Muscle layer of duodenum (tissue), 2 donors: ENCODE data around the gene CRIP3.

Experiments used
- H3K27ac ChIP-seq: one replicate; pipeline ENCODE4 v1.7.0; 2013; ENCODE audit warnings: mild to moderate bottlenecking, low read length
- H3K27me3 ChIP-seq: one replicate; pipeline ENCODE4 v1.7.0; 2013; ENCODE audit warnings: low read depth, mild to moderate bottlenecking, control low read depth, low read length
- H3K36me3 ChIP-seq, 2 donors: one replicate each; pipeline ENCODE4 v1.7.0; 2013; ENCODE audit warnings: low read length in 2 of 2, control low read depth in 1 of 2, mild to moderate bottlenecking in 1 of 2; ENCODE audit not compliant: insufficient read depth in 2 of 2, control insufficient read depth in 1 of 2
- H3K4me1 ChIP-seq, 2 donors: one replicate each; pipeline ENCODE4 v1.7.0; 2013; ENCODE audit warnings: low read length in 2 of 2, mild to moderate bottlenecking in 2 of 2, control low read depth in 1 of 2, moderate library complexity in 1 of 2; ENCODE audit not compliant: insufficient read depth in 2 of 2, control insufficient read depth in 1 of 2
- H3K4me3 ChIP-seq, 2 donors: one replicate each; pipeline ENCODE4 v1.7.0; 2013; ENCODE audit warnings: low read length in 2 of 2, low read depth in 1 of 2, mild to moderate bottlenecking in 1 of 2
- H3K9me3 ChIP-seq, 2 donors: one replicate each; pipeline ENCODE4 v1.7.0; 2013; ENCODE audit warnings: low read length in 2 of 2, control low read depth in 1 of 2, mild to moderate bottlenecking in 1 of 2; ENCODE audit not compliant: control insufficient read depth in 1 of 2
- donor health status: healthy.

CRIP3 gene

DNA sequence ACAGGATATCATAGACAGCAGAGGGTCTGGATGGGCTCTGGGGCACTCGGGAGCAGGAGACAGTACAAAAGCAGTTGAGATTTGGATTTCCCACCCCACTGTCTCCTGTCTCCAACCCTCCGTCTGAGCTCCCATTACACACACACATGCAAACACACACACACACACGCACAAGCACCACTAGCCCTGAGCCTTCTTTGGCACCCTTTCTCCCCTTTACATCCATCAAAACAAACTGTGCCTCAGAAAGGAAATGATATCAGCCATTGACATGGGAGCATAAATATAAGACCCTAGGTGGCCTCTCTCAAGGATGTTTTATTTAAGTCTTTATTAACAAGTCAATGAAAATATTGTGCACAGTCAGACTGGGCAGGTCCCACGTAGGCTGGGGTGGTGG is 47.8 kb downstream of the CRIP3 start:
- H3K4me3 ChIP-seq, result no peak overlapping the region
- H3K27me3 ChIP-seq, result no peaks in the 10 kb centered on the region
- no peak overlapping the region for H3K27ac ChIP-seq
- no peaks in the 10 kb centered on the region for H3K36me3 ChIP-seq
- H3K9me3 ChIP-seq, result no peaks in the 10 kb centered on the region
- H3K4me1 ChIP-seq, result no peaks in the 10 kb centered on the region

DNA sequence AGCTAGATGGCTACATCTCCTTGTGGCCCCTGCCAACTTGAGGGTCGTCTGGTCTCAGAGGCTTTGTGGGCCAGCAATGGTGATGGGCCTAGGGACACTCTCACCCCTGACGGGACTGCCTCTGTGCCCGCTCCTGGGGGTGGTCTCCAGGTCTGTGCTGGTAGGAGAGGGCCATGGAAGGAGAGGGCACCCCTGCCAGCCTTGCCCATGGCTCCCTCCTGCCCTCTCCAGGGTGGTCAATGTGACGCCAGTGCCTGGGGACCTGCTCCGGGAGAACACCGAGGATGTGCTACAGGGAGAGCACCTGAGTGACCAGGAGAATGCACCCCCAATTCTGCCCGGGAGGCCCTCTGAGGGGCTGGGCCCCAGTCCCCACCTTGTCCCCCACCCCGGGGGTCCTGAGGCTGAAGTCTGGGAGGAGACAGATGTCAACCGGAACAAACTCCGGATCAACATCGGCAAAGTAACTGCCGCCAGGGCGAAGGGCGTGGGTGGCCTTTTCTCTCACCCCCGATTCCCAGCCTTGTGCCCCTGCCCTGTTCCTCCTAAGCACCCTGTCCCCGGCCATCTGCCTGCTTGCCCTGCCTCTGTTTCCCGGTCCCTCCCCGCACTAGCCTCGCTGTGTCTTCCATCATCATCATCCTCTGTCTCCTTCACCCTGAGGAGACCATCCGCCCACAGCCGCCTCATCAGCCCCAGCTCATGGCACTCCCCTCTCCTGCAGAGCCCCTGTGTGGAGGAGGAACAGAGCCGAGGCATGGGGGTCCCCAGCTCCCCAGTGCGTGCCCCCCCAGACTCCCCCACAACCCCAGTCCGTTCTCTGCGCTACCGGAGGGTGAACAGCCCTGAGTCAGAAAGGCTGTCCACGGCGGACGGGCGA is 49.6 kb downstream of the CRIP3 start:
- Histone ChIP-seq H3K36me3 (no peaks in the 10 kb centered on the region), H3K4me3 (no peak overlapping the region), H3K9me3 (no peaks in the 10 kb centered on the region)

DNA sequence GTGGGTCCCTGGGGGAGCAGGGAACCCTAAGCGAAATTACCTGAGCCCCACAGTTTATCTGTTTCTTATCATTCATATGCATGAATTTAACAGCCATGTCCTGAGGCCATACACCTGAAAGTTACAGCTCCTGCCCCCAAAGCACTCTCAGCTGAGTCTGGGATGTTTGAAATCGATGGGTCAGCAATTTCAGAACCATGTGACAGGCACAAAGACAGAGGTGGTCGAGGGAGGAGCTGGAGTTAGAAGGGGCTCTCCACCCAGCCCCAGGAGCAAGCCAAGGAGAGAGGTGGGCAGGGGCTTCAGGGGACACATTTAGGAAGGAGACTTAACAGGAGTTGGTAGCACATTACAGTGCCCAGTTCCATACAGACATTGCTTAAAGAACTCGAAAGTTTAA is 50.4 kb downstream of the CRIP3 start:
- Histone ChIP-seq H3K4me3 (no peak overlapping the region), H3K9me3 (no peaks in the 10 kb centered on the region), H3K36me3 (no peaks in the 10 kb centered on the region), H3K4me1 (no peaks in the 10 kb centered on the region), H3K27ac (no peak overlapping the region), H3K27me3 (no peaks in the 10 kb centered on the region)

More for the DNA sequence above, 49.6 kb downstream of the CRIP3 start:
- Histone ChIP-seq H3K27me3 (no peaks in the 10 kb centered on the region), H3K27ac (no peak overlapping the region), H3K4me1 (no peaks in the 10 kb centered on the region)

DNA sequence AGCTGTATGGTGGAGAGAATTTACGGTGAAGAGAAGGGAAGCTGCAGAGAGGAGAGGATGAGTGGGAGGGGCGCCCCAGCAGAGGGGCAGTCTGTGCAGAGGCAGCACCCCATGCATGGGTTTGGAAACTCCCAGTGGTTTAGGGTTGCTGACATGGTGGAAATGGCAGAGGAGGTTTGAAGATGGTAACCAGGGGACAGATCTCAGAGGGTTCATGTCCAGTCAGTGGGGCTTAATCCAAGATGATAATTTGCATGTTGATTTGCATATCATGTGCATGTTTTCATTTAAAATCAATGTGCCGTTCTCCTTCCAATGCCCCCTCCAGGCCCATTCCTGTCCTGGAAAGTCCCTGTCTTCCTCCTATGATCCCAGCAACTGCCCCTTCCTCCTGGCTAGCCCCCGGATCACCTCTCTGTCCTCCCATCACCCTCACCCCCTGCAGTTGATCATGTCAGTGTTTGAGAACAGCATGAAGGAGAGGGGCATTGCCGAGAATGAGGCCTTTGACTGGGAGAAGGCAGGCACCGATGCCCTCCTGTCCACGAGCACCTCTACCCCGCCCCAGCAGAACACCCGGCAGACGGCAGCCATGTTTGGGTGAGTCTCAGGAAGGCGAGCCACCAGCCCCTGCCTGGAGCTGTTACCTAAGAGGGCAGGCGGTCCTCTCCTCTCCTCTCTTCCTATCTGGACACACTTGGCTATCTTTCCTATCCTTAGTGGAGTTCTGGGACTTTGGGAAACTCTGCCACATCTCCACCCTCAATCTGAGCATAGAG is 51.1 kb downstream of the CRIP3 start:
- no peaks in the 10 kb centered on the region for H3K4me1 ChIP-seq
- no peaks in the 10 kb centered on the region for H3K9me3 ChIP-seq
- H3K36me3 ChIP-seq, result no peaks in the 10 kb centered on the region
- peaks cover 3% of the 10 kb centered on the region for H3K27me3 ChIP-seq
- H3K27ac ChIP-seq, result no peak overlapping the region
- H3K4me3 ChIP-seq, result no peak overlapping the region

DNA sequence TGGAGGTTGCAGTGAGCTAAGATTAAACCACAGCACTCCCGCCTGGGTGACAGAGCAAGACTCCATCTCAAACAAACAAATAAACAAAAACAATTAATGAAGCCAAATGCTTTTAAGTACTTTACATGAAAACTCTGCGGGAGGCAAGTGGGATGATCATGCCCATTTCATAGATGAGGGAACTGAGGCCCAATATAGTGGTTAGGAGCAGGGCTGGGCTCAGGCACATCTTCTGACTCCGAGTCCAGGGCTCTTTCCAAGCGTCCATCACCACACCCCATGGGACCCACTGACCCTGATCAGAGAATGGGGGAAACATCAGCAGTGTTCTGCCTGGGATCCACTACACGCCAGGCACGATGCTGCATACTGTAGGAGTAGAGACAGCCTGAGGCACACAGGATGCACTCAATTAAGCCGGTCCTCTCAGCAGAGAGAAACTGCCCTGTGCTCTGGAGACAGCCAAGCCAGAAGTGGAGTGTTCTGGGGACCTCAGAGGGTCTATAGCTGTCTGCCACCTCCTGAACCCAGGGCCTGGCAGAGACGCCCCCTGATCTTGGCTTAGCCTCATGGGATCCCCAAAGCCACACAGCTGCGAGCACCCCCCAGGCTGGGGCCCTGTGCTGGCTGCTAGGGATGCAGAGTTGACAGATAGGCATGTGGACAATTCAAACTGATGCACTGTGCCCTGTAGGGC is 51.8 kb downstream of the CRIP3 start:
- H3K9me3 ChIP-seq, result no peaks in the 10 kb centered on the region
- no peaks in the 10 kb centered on the region for H3K36me3 ChIP-seq
- peaks cover 7% of the 10 kb centered on the region for H3K27me3 ChIP-seq
- no peak overlapping the region for H3K4me3 ChIP-seq
- H3K27ac ChIP-seq, result no peak overlapping the region
- H3K4me1 ChIP-seq, result no peaks in the 10 kb centered on the region
